Measurements from ENCODE around the gene MSANTD7.
A peak's percentile ranks its signal among the peaks of the same experiment; 100 is the strongest.

Gene MSANTD7

GRCh38 chr10:14833106-14833505 lies 5.0 kb upstream of the MSANTD7 start:
- Histone ChIP-seq H2BK120ac (ENCODE audit: insufficient read depth, low read length, poor library complexity) (no peak overlapping the region), H4K91ac (ENCODE audit: low read depth, low read length) (no peak overlapping the region), H3K4ac (ENCODE audit: low read depth, low read length) (no peak overlapping the region), H4K12ac (ENCODE audit: low read depth, low read length) (no peak overlapping the region), H3K27ac (ENCODE audit: low read depth, low read length) (no peak overlapping the region), H2AFZ (ENCODE audit: insufficient read depth, low read length, poor library complexity) (no peak overlapping the region), H3K14ac (ENCODE audit: low read length) (no peak overlapping the region), H3K9ac (ENCODE audit: low read length) (no peak overlapping the region), H4K8ac (ENCODE audit: low read depth, low read length) (no peak overlapping the region), H3K36me3 (ENCODE audit: control insufficient read depth in 1 of 2, insufficient read depth in 2 of 2, low read length in 2 of 2) (no peaks in the 10 kb centered on the region), H2BK5ac (ENCODE audit: low read depth, low read length, poor library complexity) (no peak overlapping the region), H3K9me3 (ENCODE audit: insufficient read depth, low read depth, low read length) (no peaks in the 10 kb centered on the region), H3K18ac (ENCODE audit: low read length) (no peak overlapping the region), H3K79me1 (ENCODE audit: low read length) (peaks cover 5% of the 10 kb centered on the region), H3K27me3 (ENCODE audit: insufficient read depth, low read length) (no peaks in the 10 kb centered on the region), H2AK5ac (ENCODE audit: low read length) (no peak overlapping the region), H2BK12ac (ENCODE audit: low read length) (no peak overlapping the region), H3K23ac (ENCODE audit: low read length) (no peak overlapping the region), H3K4me2 (ENCODE audit: low read length) (no peak overlapping the region), H3K4me3 (ENCODE audit: low read depth, low read length) (no peak overlapping the region), H3K79me2 (ENCODE audit: control insufficient read depth, insufficient read depth, low read length, poor library complexity) (peaks cover 5% of the 10 kb centered on the region), H3K4me1 (ENCODE audit: control insufficient read depth in 1 of 2, insufficient read depth in 2 of 2, low read length in 2 of 2) (peaks cover 3% of the 10 kb centered on the region in 2 experiments)
- no peak for DNase-seq
- WGBS (ENCODE audit: extremely low coverage, insufficient coverage, insufficient read length), result no CpG with 5 or more reads among the region's 3 CpGs

DNA sequence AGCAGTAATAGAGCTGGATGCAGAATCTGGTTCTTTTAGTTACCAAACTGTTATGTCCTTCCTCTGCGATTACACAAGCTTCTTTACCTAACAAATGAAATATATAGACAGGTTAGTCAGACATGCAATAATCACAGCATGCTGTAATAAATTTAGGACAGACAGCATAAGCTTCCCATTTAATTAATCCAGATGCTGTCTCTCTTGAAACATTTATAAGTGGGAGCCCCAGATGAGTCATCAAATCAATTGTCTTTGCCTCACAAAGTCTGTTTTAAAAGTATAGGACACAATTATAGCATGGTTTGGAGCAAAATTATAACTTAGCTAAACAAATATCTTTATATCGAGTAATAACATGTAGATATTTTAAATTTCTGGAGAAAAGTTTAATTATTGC lies 1.9 kb upstream of the MSANTD7 start:
- H3K9ac ChIP-seq (ENCODE audit: low read length), result no peak overlapping the region
- peaks cover 3% of the 10 kb centered on the region in 2 experiments for H3K4me1 ChIP-seq (ENCODE audit: control insufficient read depth in 1 of 2, insufficient read depth in 2 of 2, low read length in 2 of 2)
- H2AK5ac ChIP-seq (ENCODE audit: low read length), result no peak overlapping the region
- H2BK5ac ChIP-seq (ENCODE audit: low read depth, low read length, poor library complexity), result no peak overlapping the region
- no peak overlapping the region for H2BK12ac ChIP-seq (ENCODE audit: low read length)
- H4K12ac ChIP-seq (ENCODE audit: low read depth, low read length), result no peak overlapping the region
- no CpG with 5 or more reads among the region's 2 CpGs for WGBS (ENCODE audit: extremely low coverage, insufficient coverage, insufficient read length)
- no peak overlapping the region for H3K4me3 ChIP-seq (ENCODE audit: low read depth, low read length)
- H3K23ac ChIP-seq (ENCODE audit: low read length), result no peak overlapping the region
- no peak overlapping the region for H4K91ac ChIP-seq (ENCODE audit: low read depth, low read length)
- no peak overlapping the region for H2BK120ac ChIP-seq (ENCODE audit: insufficient read depth, low read length, poor library complexity)
- peaks cover 15% of the 10 kb centered on the region for H3K79me2 ChIP-seq (ENCODE audit: control insufficient read depth, insufficient read depth, low read length, poor library complexity)
- H3K14ac ChIP-seq (ENCODE audit: low read length), result no peak overlapping the region
- H3K9me3 ChIP-seq (ENCODE audit: insufficient read depth, low read depth, low read length), result peaks cover 2% of the 10 kb centered on the region
- no peaks in the 10 kb centered on the region for H3K27me3 ChIP-seq (ENCODE audit: insufficient read depth, low read length)
- peaks cover 14% of the 10 kb centered on the region for H3K79me1 ChIP-seq (ENCODE audit: low read length)
- no peak overlapping the region for H3K27ac ChIP-seq (ENCODE audit: low read depth, low read length)
- no peak overlapping the region for H3K4me2 ChIP-seq (ENCODE audit: low read length)
- no peaks in the 10 kb centered on the region for H3K36me3 ChIP-seq (ENCODE audit: control insufficient read depth in 1 of 2, insufficient read depth in 2 of 2, low read length in 2 of 2)
- no peak overlapping the region for H2AFZ ChIP-seq (ENCODE audit: insufficient read depth, low read length, poor library complexity)
- H4K8ac ChIP-seq (ENCODE audit: low read depth, low read length), result no peak overlapping the region
- DNase-seq, result no peak
- H3K4ac ChIP-seq (ENCODE audit: low read depth, low read length), result no peak overlapping the region
- no peak overlapping the region for H3K18ac ChIP-seq (ENCODE audit: low read length)

- Histone ChIP-seq H2BK5ac (ENCODE audit: low read depth, low read length, poor library complexity) (peak overlapping the region; percentile 90), H3K4me3 (ENCODE audit: low read depth, low read length) (peak overlapping the region; percentile 85), H3K9me3 (ENCODE audit: insufficient read depth, low read depth, low read length) (peaks cover 2% of the 10 kb centered on the region), H2AFZ (ENCODE audit: insufficient read depth, low read length, poor library complexity) (peak overlapping the region; percentile 92), H2BK12ac (ENCODE audit: low read length) (no peak overlapping the region), H3K79me1 (ENCODE audit: low read length) (peaks cover 14% of the 10 kb centered on the region), H3K23ac (ENCODE audit: low read length) (no peak overlapping the region), H4K12ac (ENCODE audit: low read depth, low read length) (peak overlapping the region; percentile 59), H3K4me2 (ENCODE audit: low read length) (peak overlapping the region; percentile 87), H3K4ac (ENCODE audit: low read depth, low read length) (peak overlapping the region; percentile 37), H4K8ac (ENCODE audit: low read depth, low read length) (peak overlapping the region; percentile 88), H3K14ac (ENCODE audit: low read length) (peak overlapping the region; percentile 87), H3K18ac (ENCODE audit: low read length) (peak overlapping the region; percentile 73), H2AK5ac (ENCODE audit: low read length) (no peak overlapping the region), H3K27ac (ENCODE audit: low read depth, low read length) (peak overlapping the region; percentile 83), H3K27me3 (ENCODE audit: insufficient read depth, low read length) (no peaks in the 10 kb centered on the region), H3K9ac (ENCODE audit: low read length) (peak overlapping the region; percentile 78), H3K36me3 (ENCODE audit: control insufficient read depth in 1 of 2, insufficient read depth in 2 of 2, low read length in 2 of 2) (peaks cover 7% of the 10 kb centered on the region in 2 experiments), H2BK120ac (ENCODE audit: insufficient read depth, low read length, poor library complexity) (peak overlapping the region; percentile 61), H3K79me2 (ENCODE audit: control insufficient read depth, insufficient read depth, low read length, poor library complexity) (peaks cover 15% of the 10 kb centered on the region), H3K4me1 (ENCODE audit: control insufficient read depth in 1 of 2, insufficient read depth in 2 of 2, low read length in 2 of 2) (peaks cover 3% of the 10 kb centered on the region in 2 experiments), H4K91ac (ENCODE audit: low read depth, low read length) (peak overlapping the region; percentile 82)
- no peak for DNase-seq
- no CpG with 5 or more reads among the region's 14 CpGs for WGBS (ENCODE audit: extremely low coverage, insufficient coverage, insufficient read length)
These were observed 926 bp upstream of the MSANTD7 start for GRCh38 chr10:14837003-14837756.

DNA sequence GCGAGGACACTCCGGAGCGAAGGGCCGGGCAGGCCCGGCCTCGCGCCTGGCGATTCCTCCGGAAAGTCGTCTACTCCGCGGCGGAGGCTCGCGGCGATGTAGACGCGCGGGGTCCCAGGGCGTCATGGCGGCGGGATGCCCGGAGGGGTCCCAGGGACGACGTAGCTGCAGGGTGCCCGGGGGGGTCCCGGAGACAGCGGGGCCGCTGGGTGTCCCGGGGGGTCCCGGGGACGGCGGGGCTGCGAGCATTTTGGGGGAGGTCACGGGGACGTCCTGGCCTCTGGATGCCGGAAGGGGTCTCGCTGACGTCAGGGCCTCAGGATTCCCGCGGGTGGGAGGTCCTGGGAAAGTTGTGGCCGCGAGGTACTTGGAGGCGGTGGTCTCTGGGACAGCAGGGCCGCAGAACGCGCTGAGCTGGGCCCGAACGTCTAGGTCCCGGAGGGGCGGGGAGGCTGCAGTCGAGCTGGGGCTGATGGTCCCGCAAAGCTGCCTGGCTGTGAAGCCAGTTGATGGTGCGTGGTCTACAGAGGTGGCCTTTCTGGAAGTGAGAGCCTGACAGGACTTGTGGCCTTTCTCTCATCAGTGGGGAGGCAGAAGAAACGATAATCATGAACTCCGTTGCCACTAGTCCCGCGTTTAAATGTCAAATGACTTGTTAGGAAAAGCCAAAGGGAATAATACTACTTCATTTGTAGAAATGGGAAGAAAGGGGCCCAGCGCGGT lies 637 bp downstream of the MSANTD7 start:
- Histone ChIP-seq H3K79me1 (ENCODE audit: low read length) (peaks cover 14% of the 10 kb centered on the region), H2AFZ (ENCODE audit: insufficient read depth, low read length, poor library complexity) (peak overlapping the region; percentile 48), H2BK120ac (ENCODE audit: insufficient read depth, low read length, poor library complexity) (peak overlapping the region; percentile 67), H2BK5ac (ENCODE audit: low read depth, low read length, poor library complexity) (peak overlapping the region; percentile 80), H3K14ac (ENCODE audit: low read length) (peak overlapping the region; percentile 59), H4K91ac (ENCODE audit: low read depth, low read length) (peak overlapping the region; percentile 49), H4K8ac (ENCODE audit: low read depth, low read length) (peak overlapping the region; percentile 67), H3K18ac (ENCODE audit: low read length) (peak overlapping the region; percentile 84), H3K4me1 (ENCODE audit: control insufficient read depth in 1 of 2, insufficient read depth in 2 of 2, low read length in 2 of 2) (peaks cover 3% of the 10 kb centered on the region in 2 experiments), H3K9me3 (ENCODE audit: insufficient read depth, low read depth, low read length) (peaks cover 2% of the 10 kb centered on the region), H4K12ac (ENCODE audit: low read depth, low read length) (peak overlapping the region; percentile 65), H3K36me3 (ENCODE audit: control insufficient read depth in 1 of 2, insufficient read depth in 2 of 2, low read length in 2 of 2) (peaks cover 19 to 23% of the 10 kb centered on the region in 2 experiments), H3K9ac (ENCODE audit: low read length) (peak overlapping the region; percentile 99), H3K27me3 (ENCODE audit: insufficient read depth, low read length) (no peaks in the 10 kb centered on the region), H3K4ac (ENCODE audit: low read depth, low read length) (peak overlapping the region; percentile 85), H3K4me3 (ENCODE audit: low read depth, low read length) (peak overlapping the region; percentile 100), H3K27ac (ENCODE audit: low read depth, low read length) (peak overlapping the region; percentile 71), H3K4me2 (ENCODE audit: low read length) (peak overlapping the region; percentile 93), H3K23ac (ENCODE audit: low read length) (no peak overlapping the region), H2BK12ac (ENCODE audit: low read length) (no peak overlapping the region), H2AK5ac (ENCODE audit: low read length) (peak overlapping the region; percentile 61), H3K79me2 (ENCODE audit: control insufficient read depth, insufficient read depth, low read length, poor library complexity) (peaks cover 15% of the 10 kb centered on the region)
- peak; percentile 21 to 43 for DNase-seq
- WGBS (ENCODE audit: extremely low coverage, insufficient coverage, insufficient read length), result no CpG with 5 or more reads among the region's 60 CpGs

All from trophoblast cell (in vitro differentiated cells and primary cell).